Nephron (organoid): ENCODE results near the gene HBB.
"Not testable (repeated sequence)": the region's sequence is repeated elsewhere in the genome, so short reads cannot be mapped to it uniquely, and the experiment has no call there.

Source experiments
- H3K27ac Mint-ChIP-seq, 3 experiments: 2 replicates each; pipeline ENCODE4 v1.8.0; 2020; ENCODE audit warnings: mixed read lengths in 3 of 3, mild to moderate bottlenecking in 2 of 3, moderate library complexity in 1 of 3
- H3K27me3 Mint-ChIP-seq: 2 replicates; pipeline ENCODE4 v1.8.0; 2021; ENCODE audit warnings: low read depth, mild to moderate bottlenecking, moderate library complexity, mixed read lengths
- H3K36me3 Mint-ChIP-seq: 2 replicates; pipeline ENCODE4 v1.8.0; 2020; ENCODE audit warnings: low read depth, mixed read lengths
- H3K4me1 Mint-ChIP-seq: 2 replicates; pipeline ENCODE4 v1.8.0; 2020; ENCODE audit warnings: mixed read lengths
- H3K4me3 Mint-ChIP-seq, 3 experiments: 2 replicates each; pipeline ENCODE4 v1.8.0; 2020; ENCODE audit warnings: mild to moderate bottlenecking in 3 of 3, mixed read lengths in 3 of 3, moderate library complexity in 2 of 3
- H3K9me3 Mint-ChIP-seq: 2 replicates; pipeline ENCODE4 v1.8.0; 2020; ENCODE audit warnings: mixed read lengths
- TF ChIP-seq, protein P1 (sequence below), 3 experiments: fragments of 200-600 bp; sonication (generic); IDR thresholded peaks; one replicate each; pipeline ENCODE4 v1.5.0; 2021; ENCODE audit warnings: antibody characterized with exemption in 3 of 3; ENCODE audit not compliant: unreplicated experiment in 3 of 3

The HBB gene

DNA sequence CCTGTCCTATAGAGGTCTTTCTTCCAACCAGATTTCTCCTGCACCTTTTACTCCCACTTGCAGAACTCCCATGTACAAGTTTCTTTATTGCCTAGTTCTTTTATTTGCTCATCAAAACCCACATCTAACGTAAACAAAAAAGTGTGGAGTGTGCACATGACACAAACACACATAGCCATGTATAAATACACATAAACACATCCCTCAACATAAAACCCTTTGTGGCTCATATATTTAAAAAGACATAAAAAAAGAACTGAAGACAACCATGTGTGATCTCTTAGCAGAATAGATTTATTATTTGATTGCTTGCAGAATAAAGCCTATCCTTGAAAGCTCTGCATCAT, 26.0 kb upstream of the HBB start:
- H3K9me3 Mint-ChIP-seq: no peaks in the 10 kb centered on the region
- H3K4me3 Mint-ChIP-seq: no peak overlapping the region
- peak overlapping the region in 1 of 3 experiments; percentile 40 for H3K27ac Mint-ChIP-seq
- no peaks in the 10 kb centered on the region for H3K27me3 Mint-ChIP-seq
- TF ChIP-seq, protein P1, sequence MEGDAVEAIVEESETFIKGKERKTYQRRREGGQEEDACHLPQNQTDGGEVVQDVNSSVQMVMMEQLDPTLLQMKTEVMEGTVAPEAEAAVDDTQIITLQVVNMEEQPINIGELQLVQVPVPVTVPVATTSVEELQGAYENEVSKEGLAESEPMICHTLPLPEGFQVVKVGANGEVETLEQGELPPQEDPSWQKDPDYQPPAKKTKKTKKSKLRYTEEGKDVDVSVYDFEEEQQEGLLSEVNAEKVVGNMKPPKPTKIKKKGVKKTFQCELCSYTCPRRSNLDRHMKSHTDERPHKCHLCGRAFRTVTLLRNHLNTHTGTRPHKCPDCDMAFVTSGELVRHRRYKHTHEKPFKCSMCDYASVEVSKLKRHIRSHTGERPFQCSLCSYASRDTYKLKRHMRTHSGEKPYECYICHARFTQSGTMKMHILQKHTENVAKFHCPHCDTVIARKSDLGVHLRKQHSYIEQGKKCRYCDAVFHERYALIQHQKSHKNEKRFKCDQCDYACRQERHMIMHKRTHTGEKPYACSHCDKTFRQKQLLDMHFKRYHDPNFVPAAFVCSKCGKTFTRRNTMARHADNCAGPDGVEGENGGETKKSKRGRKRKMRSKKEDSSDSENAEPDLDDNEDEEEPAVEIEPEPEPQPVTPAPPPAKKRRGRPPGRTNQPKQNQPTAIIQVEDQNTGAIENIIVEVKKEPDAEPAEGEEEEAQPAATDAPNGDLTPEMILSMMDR (IDR thresholded peaks at IDR 0.05; ENCODE audit: unreplicated experiment in 3 of 3): no peak
- H3K36me3 Mint-ChIP-seq: no peaks in the 10 kb centered on the region
- H3K4me1 Mint-ChIP-seq: no peaks in the 10 kb centered on the region

DNA sequence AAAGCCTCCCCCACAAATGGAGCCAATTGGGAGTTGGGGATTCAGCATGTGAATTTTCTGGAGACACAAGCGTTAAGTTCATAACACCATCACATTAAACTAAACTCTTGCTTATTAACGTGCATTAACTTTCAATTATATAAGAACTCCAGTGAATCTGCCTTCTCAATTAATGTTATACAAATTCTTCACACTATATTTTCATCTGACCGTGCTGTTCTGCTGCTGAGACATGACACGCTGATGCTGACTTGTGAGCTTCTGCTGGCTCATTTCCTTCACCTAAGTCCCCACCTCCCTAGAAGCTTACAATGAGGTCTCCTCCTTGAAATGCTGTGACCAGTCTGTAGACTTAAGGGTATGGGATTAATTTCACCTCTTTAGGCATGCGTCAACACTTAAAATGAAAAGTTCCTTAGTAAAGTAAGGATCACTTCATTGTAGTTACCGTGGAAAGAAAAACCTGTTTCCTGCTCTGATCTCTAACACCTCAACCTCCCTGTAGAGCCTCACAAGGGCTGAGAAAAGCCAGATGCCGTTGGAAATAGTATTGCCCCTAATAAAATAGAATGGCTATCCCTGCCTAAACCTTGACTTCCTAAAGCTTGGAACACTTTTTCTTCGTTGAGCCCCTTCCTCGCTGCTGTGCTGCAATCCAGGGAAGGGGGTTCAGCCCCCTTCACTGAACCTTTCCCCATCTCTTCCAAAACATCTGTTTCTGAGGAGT, 25.5 kb upstream of the HBB start:
- TF ChIP-seq, protein P1 (IDR thresholded peaks at IDR 0.05; ENCODE audit: unreplicated experiment in 3 of 3): no peak
- no peaks in the 10 kb centered on the region for H3K4me1 Mint-ChIP-seq
- H3K9me3 Mint-ChIP-seq: no peaks in the 10 kb centered on the region
- H3K4me3 Mint-ChIP-seq: no peak overlapping the region
- no peaks in the 10 kb centered on the region for H3K36me3 Mint-ChIP-seq
- peak overlapping the region in 1 of 3 experiments; percentile 40 for H3K27ac Mint-ChIP-seq
- no peaks in the 10 kb centered on the region for H3K27me3 Mint-ChIP-seq

DNA sequence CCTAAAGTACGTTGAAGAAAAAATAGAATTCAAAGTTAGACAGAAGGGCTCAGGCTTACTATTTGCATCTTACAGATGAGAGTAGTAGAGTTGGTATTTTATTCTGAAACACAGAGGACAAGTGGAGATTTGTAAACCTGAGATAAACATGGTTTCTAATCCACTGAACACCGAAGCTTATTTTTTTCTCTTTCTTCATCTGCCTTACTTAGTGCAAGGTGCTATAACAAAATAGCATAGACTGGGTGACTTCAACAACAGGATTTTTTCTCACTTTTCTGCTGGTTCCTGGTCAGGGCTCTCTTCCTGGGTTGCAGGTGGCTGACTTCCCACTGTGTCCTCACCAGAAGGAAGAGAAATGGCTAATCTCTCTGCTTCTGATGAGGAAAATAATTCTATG, 24.9 kb upstream of the HBB start:
- Mint-ChIP-seq H3K4me3 (no peak overlapping the region), H3K36me3 (no peaks in the 10 kb centered on the region), H3K27ac (no peak overlapping the region), H3K9me3 (no peaks in the 10 kb centered on the region), H3K4me1 (no peaks in the 10 kb centered on the region), H3K27me3 (no peaks in the 10 kb centered on the region)
- TF ChIP-seq, protein P1 (IDR thresholded peaks at IDR 0.05; ENCODE audit: unreplicated experiment in 3 of 3): no peak

DNA sequence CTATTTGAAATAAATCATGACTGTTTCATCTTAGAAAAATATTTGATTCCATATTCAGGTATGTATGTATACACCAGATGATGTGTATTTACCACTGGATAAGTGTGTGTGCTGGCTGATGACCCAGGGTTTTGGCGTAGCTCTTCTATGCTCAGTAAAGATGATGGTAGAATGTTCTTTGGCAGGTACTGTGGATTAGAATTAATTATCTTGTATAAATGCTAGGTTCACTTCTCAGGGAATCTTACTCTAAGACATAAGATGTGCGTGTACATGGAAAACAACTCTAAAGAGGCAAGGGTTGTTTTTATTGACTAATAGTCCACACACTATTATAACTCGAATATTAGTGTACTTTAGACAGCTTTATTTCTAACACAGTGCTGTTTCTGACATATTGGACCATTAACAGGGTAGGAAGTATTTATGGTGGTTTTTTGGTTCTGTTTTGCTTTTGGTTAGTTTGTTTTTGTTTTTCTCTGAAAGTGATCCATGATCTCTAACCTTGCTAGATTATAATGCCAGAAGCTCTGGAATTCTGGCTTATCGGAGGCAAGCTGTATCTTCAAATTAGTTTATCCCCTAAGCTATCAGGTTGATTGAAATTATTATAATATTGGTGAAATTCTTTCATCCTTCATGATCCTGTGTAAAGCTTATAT, 23.8 kb upstream of the HBB start:
- Mint-ChIP-seq H3K9me3 (no peaks in the 10 kb centered on the region), H3K36me3 (no peaks in the 10 kb centered on the region), H3K27ac (no peak overlapping the region), H3K27me3 (no peaks in the 10 kb centered on the region), H3K4me3 (no peak overlapping the region), H3K4me1 (no peaks in the 10 kb centered on the region)
- TF ChIP-seq, protein P1 (IDR thresholded peaks at IDR 0.05; ENCODE audit: unreplicated experiment in 3 of 3): no peak

DNA sequence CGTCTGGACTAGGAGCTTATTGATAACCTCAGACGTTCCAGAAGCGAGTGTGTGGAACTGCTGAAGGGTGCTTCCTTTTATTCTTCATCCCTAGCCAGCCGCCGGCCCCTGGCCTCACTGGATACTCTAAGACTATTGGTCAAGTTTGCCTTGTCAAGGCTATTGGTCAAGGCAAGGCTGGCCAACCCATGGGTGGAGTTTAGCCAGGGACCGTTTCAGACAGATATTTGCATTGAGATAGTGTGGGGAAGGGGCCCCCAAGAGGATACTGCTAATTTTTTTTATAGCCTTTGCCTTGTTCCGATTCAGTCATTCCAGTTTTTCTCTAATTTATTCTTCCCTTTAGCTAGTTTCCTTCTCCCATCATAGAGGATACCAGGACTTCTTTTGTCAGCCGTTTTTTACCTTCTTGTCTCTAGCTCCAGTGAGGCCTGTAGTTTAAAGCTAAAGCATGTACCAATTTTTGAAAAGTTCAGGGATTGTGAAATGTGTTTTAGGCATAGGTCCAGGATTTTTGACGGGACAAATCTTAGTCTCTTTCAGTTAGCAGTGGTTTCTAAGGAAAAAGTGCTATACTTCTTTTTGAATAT, 23.0 kb upstream of the HBB start, which contains the start of gene HBG1:
TSS of gene HBG1 (minus strand) at position 51 of the 590 bp plus-strand sequence. CDS start 53 bp downstream, outside the sequence.
- H3K4me3 Mint-ChIP-seq, H3K4me1 Mint-ChIP-seq, H3K27me3 Mint-ChIP-seq, H3K36me3 Mint-ChIP-seq, H3K27ac Mint-ChIP-seq, H3K9me3 Mint-ChIP-seq: not testable (repeated sequence)

DNA sequence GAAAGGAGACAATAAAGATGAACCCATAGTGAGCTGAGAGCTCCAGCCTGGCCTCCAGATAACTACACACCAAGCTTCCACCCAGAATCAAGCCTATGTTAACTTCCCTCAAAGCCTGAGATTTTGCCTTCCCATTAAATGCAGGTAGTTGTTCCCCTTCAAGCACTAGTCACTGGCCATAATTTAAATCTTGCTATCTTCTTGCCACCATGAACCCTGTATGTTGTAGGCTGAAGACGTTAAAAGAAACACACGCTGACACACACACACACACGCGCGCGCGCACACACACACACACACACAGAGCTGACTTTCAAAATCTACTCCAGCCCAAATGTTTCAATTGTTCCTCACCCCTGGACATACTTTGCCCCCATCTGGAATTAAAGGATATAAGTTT, 21.6 kb upstream of the HBB start:
- not testable (repeated sequence) for H3K9me3 Mint-ChIP-seq, H3K4me1 Mint-ChIP-seq, H3K27ac Mint-ChIP-seq, H3K36me3 Mint-ChIP-seq, H3K4me3 Mint-ChIP-seq, H3K27me3 Mint-ChIP-seq
